Esophagus muscularis mucosa (tissue), 4 donors: Measurements from ENCODE around the gene DLL3. TPM values are rescaled to one million over a fixed set of nuclear protein-coding genes. Genes with fewer than 3 reads are reported as not detected.
"Not testable (repeated sequence)": the region's sequence is repeated elsewhere in the genome, so short reads cannot be mapped to it uniquely, and the experiment has no call there.

Experiments
- DNase-seq: peaks from one replicate; pipeline ENCODE4 v3.0.0-alpha.2; 2017; ENCODE audit errors: extremely low spot score
- H3K27ac ChIP-seq, 4 donors: fragments of 200-600 bp; sonication (generic); replicated peaks in 1 of 4; 1 replicate in 3 of 4; 2 replicates in 1 of 4; pipeline ENCODE4 v1.5.1; 2016 to 2019; ENCODE audit warnings: mild to moderate bottlenecking in 1 of 4
- H3K27me3 ChIP-seq, 4 donors: fragments of 200-600 bp; sonication (generic); one replicate each; pipeline versions ENCODE4 v1.5.1 to v1.6.0; 2016 to 2019
- H3K36me3 ChIP-seq, 4 donors: fragments of 200-600 bp; sonication (generic); one replicate each; pipeline ENCODE4 v1.5.1; 2016 to 2019
- H3K4me1 ChIP-seq, 4 donors: fragments of 200-600 bp; sonication (generic); one replicate each; pipeline ENCODE4 v1.5.1; 2016 to 2019
- H3K4me3 ChIP-seq, 4 donors: fragments of 200-600 bp; sonication (generic); 1 replicate in 2 of 4; 2 replicates in 2 of 4; pipeline ENCODE4 v1.5.1; 2016 to 2019; ENCODE audit warnings: mild to moderate bottlenecking in 4 of 4, moderate library complexity in 1 of 4
- H3K9me3 ChIP-seq, 4 donors: fragments of 200-600 bp; sonication (generic); 1 replicate in 3 of 4; 2 replicates in 1 of 4; pipeline ENCODE4 v1.5.1; 2016 to 2019
- EP300 ChIP-seq: sonication (generic); formaldehyde crosslinking; IDR thresholded peaks from one replicate; pipeline ENCODE4 v1.6.1; 2017; ENCODE audit warnings: antibody characterized with exemption
- POLR2A ChIP-seq: fragments of 450-650 bp; IDR thresholded peaks from one replicate; pipeline ENCODE4 v1.6.1; 2017; ENCODE audit warnings: antibody characterized with exemption, moderate library complexity, mild to moderate bottlenecking, low read depth
- POLR2AphosphoS5 ChIP-seq, 2 donors: sonication (generic); formaldehyde crosslinking; IDR thresholded peaks; one replicate each; pipeline ENCODE4 v1.6.1; 2017; ENCODE audit warnings: antibody characterized with exemption in 2 of 2
- whole genome bisulfite sequencing: methylation state at CpG from one replicate; pipeline ENCODE4 v1.1.5; 2018; 5-methylcytosine and 5-hydroxymethylcytosine counted together
- intact Hi-C: fragments of 100-400 bp; cut with DNase I; formaldehyde crosslinking; loops from one replicate; pipeline ENCODE4 v1.15.1; 2023
- total RNA-seq, 4 donors: library from RNA; depleted of rRNA; stranded (reverse); fragments of >200 nt; gene quantifications; one replicate each; pipeline versions ENCODE4 v1.1.0 to v1.2.1, GENCODE V29; 2016
- TF ChIP-seq, protein P1 (sequence below), 3 experiments: fragments of 200-600 bp in 2 of 3; fragments of 450-650 bp in 1 of 3; sonication (generic) in 2 of 3; IDR thresholded peaks; one replicate each; pipeline ENCODE4 v1.5.1; 2017 to 2019; ENCODE audit warnings: antibody characterized with exemption in 3 of 3, mild to moderate bottlenecking in 2 of 3, moderate library complexity in 1 of 3

The DLL3 gene, protein sequence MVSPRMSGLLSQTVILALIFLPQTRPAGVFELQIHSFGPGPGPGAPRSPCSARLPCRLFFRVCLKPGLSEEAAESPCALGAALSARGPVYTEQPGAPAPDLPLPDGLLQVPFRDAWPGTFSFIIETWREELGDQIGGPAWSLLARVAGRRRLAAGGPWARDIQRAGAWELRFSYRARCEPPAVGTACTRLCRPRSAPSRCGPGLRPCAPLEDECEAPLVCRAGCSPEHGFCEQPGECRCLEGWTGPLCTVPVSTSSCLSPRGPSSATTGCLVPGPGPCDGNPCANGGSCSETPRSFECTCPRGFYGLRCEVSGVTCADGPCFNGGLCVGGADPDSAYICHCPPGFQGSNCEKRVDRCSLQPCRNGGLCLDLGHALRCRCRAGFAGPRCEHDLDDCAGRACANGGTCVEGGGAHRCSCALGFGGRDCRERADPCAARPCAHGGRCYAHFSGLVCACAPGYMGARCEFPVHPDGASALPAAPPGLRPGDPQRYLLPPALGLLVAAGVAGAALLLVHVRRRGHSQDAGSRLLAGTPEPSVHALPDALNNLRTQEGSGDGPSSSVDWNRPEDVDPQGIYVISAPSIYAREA
- not detected for total RNA-seq

DNA sequence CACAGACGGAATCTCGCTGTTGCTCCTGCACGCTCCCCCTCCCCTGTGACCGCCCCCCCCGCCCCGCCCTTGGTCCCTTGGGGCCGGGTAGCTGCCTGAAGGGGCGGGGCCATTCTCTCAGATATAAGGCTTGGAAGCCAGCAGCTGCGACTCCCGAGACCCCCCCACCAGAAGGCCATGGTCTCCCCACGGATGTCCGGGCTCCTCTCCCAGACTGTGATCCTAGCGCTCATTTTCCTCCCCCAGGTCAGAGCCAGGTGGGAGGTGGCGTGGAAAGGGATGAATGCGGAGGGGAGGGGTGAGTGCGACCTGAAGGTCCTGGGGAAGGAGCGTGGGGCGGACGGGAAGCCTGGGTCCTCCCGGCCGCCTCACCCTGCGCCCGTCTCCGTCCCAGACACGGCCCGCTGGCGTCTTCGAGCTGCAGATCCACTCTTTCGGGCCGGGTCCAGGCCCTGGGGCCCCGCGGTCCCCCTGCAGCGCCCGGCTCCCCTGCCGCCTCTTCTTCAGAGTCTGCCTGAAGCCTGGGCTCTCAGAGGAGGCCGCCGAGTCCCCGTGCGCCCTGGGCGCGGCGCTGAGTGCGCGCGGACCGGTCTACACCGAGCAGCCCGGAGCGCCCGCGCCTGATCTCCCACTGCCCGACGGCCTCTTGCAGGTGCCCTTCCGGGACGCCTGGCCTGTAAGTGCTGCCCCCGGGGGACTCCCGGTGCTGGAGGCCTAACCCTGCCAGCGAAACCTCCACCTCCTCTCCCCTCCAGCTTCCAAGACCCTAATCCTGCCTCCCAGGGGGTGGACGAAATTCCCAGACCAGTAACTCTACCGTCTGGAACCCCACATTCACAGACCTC lies at the start of gene DLL3:
Gene DLL3 (plus strand): TSS at position 150 of the 845 bp plus-strand sequence. CDS start 28 bp downstream, at position 178.
- peaks cover 0 to 83% (median 39%) of the 10 kb centered on the region in 4 donors for H3K27me3 ChIP-seq

DNA sequence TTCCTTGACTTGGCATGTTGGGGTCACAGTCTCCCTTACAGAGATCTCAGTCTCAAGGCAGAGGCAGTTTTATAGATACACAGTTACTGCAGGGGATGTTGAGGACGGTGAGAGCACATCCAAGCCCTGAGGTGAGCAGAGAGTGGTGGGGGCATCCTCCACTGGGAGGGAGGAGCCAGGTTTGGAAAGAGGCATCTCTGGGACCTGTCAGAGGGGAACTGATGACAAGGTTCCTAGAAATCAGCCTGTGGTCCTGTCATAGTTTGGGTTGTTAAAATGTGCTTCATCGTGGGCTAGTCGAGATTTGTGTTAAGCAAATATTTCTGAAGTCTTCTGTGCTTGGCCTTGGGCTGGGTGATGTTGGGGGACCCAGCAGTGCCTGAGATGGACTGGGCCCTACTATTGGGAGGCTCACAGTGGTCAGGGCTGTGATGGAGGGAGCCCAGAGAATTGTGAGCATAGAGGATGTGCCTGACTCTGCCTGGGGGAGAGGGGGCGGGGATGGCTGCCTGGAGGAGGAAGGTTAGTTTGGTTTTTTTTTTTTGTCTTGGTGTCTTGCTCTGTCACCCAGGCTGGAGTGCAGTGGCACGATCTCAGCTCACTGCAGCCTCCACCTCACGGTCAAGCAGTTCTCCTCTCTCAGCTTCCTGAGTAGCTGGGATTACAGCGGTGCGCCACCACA lies 49.5 kb upstream of the DLL3 start:
- Histone ChIP-seq H3K9me3 (no peaks in the 10 kb centered on the region), H3K4me3 (no peak overlapping the region), H3K36me3 (peaks cover 15 to 54% (median 34%) of the 10 kb centered on the region in 4 donors), H3K27me3 (no peaks in the 10 kb centered on the region), H3K4me1 (peaks cover 43 to 71% (median 57%) of the 10 kb centered on the region in 4 donors), H3K27ac (no peak overlapping the region)
- no peak for TF ChIP-seq POLR2AphosphoS5 (IDR thresholded peaks at IDR 0.05)
- TF ChIP-seq, protein P1, sequence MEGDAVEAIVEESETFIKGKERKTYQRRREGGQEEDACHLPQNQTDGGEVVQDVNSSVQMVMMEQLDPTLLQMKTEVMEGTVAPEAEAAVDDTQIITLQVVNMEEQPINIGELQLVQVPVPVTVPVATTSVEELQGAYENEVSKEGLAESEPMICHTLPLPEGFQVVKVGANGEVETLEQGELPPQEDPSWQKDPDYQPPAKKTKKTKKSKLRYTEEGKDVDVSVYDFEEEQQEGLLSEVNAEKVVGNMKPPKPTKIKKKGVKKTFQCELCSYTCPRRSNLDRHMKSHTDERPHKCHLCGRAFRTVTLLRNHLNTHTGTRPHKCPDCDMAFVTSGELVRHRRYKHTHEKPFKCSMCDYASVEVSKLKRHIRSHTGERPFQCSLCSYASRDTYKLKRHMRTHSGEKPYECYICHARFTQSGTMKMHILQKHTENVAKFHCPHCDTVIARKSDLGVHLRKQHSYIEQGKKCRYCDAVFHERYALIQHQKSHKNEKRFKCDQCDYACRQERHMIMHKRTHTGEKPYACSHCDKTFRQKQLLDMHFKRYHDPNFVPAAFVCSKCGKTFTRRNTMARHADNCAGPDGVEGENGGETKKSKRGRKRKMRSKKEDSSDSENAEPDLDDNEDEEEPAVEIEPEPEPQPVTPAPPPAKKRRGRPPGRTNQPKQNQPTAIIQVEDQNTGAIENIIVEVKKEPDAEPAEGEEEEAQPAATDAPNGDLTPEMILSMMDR (IDR thresholded peaks at IDR 0.05) = no peak
- no peak for TF ChIP-seq POLR2A
- TF ChIP-seq EP300 = no peak
- WGBS = 88% methylated on average over 8 of the region's 8 CpGs
- intact Hi-C loops = loop anchor here (5.0 kb wide), 1 partner anchor 83 kb away; the partner anchor contains the start of gene EID2B
- no peak for DNase-seq

More for the DNA sequence above, at the start of gene DLL3:
- Histone ChIP-seq H3K27ac (no peak within 1 kb of the TSS), H3K9me3 (peaks cover 0 to 3% (median 0%) of the 10 kb centered on the region in 4 donors), H3K36me3 (no peaks in the 10 kb centered on the region), H3K4me1 (peaks cover 19 to 31% (median 27%) of the 10 kb centered on the region in 4 donors), H3K4me3 (peak within 1 kb of the TSS in 3 of 4 donors; percentile 0 to 23 (median 12))
- TF ChIP-seq POLR2A (no peak), POLR2AphosphoS5 (IDR thresholded peaks at IDR 0.05) (no peak), EP300 (no peak)
- TF ChIP-seq, protein P1 (IDR thresholded peaks at IDR 0.05) = no peak
- no peak for DNase-seq
- 2% methylated on average over 26 of the region's 60 CpGs for WGBS
- intact Hi-C loops = no loop called here

DNA sequence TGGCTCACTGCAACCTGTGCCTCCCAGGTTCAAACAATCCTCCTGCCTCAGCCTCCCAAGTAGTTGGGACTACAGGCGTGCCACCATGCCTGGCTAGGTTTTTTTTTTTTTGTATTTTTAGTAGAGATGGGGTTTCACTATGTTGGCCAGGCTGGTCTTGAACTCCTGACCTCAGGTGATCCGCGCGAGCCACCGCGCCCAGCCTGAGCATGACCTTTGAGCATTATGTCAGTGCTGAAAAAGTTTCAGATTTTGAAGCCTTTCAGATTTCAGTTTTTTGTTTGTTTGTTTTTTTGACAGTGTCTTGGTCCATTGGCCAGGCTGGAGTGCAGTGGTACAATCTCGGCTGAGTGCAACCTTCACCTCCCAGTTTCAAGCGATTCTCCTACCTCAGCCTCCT lies 47.5 kb upstream of the DLL3 start:
- Histone ChIP-seq H3K36me3 (peaks cover 15 to 71% (median 45%) of the 10 kb centered on the region in 4 donors), H3K4me1 (peaks cover 37 to 59% (median 48%) of the 10 kb centered on the region in 4 donors)
- WGBS = 93% methylated on average over 8 of the region's 8 CpGs
- H3K9me3 ChIP-seq, H3K4me3 ChIP-seq, H3K27me3 ChIP-seq, DNase-seq, intact Hi-C loops, H3K27ac ChIP-seq: not testable (repeated sequence)

DNA sequence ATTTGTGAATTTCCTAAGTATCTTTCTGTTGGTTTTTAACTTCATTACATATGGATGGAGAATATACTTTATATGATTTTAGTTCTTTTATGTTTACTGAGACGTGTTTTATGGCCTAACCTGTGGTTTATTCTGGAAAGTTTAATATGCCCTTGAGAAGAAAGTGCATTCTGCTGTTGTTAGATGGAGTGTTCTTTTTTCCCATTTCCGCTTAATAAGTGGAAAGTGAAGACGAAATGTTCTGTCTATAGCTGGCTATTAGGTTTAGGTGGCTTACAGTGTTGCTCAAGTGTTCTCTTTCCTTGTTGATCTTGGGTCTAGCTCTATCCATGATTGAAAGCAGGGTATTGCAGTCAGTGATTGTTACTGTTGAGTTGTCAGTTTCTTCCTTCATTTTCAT lies 35.3 kb upstream of the DLL3 start:
- no peak overlapping the region for H3K27ac ChIP-seq
- no peaks in the 10 kb centered on the region for H3K4me1 ChIP-seq
- H3K4me3 ChIP-seq = no peak overlapping the region
- H3K27me3 ChIP-seq = no peaks in the 10 kb centered on the region
- H3K9me3 ChIP-seq = no peaks in the 10 kb centered on the region
- H3K36me3 ChIP-seq = peaks cover 65 to 97% (median 87%) of the 10 kb centered on the region in 4 donors
- no peak for DNase-seq
- intact Hi-C loops = no loop called here
- 94% methylated on average over 3 of the region's 3 CpGs for WGBS
- TF ChIP-seq POLR2A = no peak
- no peak for TF ChIP-seq POLR2AphosphoS5 (IDR thresholded peaks at IDR 0.05)
- no peak for TF ChIP-seq EP300
- TF ChIP-seq, protein P1 (IDR thresholded peaks at IDR 0.05) = no peak
